Stimulated activated CD4-positive, alpha-beta T cell treated with anti-CD3 and anti-CD28 coated beads, Interleukin-4, amount 100 ng/mL, for 48 hours (primary cell): ENCODE data around the gene SPC25.
"Not testable (repeated sequence)": the region's sequence is repeated elsewhere in the genome, so short reads cannot be mapped to it uniquely, and the experiment has no call there.

Experiments
- DNase-seq, 2 donors: peaks; one replicate each; pipeline ENCODE4 v3.0.0-alpha.2; 2020; ENCODE audit warnings: low read depth in 2 of 2

SPC25 gene

GRCh38 chr2:168903888-168904287, 13.7 kb upstream of the SPC25 start:
- DNase-seq: no peak

GRCh38 chr2:168901003-168901402, 10.8 kb upstream of the SPC25 start, which contains the start of gene G6PC2:
Gene G6PC2, plus strand, starts transcription at chr2:168901291. Its CDS starts 41 bp downstream, at chr2:168901332.
- DNase-seq: no peak

GRCh38 chr2:168897449-168897848, 7.2 kb upstream of the SPC25 start:
- DNase-seq: no peak

GRCh38 chr2:168896783-168897182, 6.6 kb upstream of the SPC25 start:
- DNase-seq: no peak

GRCh38 chr2:168895771-168896170, 5.5 kb upstream of the SPC25 start:
- DNase-seq: no peak

- DNase-seq: no peak
Observed at GRCh38 chr2:168894720-168895119, 4.5 kb upstream of the SPC25 start.

GRCh38 chr2:168894101-168894500, 3.9 kb upstream of the SPC25 start:
- DNase-seq: no peak

- DNase-seq: no peak
Observed at GRCh38 chr2:168892327-168892726, 2.1 kb upstream of the SPC25 start.

- no peak for DNase-seq
Observed at GRCh38 chr2:168889635-168890005, 610 bp downstream of the SPC25 start.

GRCh38 chr2:168884975-168885374, 5.3 kb downstream of the SPC25 start:
- no peak for DNase-seq

GRCh38 chr2:168882163-168882562, 8.1 kb downstream of the SPC25 start:
- DNase-seq: not testable (repeated sequence)

GRCh38 chr2:168874368-168875054, 15.7 kb downstream of the SPC25 start:
- DNase-seq: no peak

GRCh38 chr2:168870824-168871223, 19.4 kb downstream of the SPC25 start:
- not testable (repeated sequence) for DNase-seq

- DNase-seq: not testable (repeated sequence)
Observed at GRCh38 chr2:168870369-168870768, 19.9 kb downstream of the SPC25 start.

GRCh38 chr2:168867164-168867563, 23.1 kb downstream of the SPC25 start:
- DNase-seq: not testable (repeated sequence)

GRCh38 chr2:168858146-168858545, 32.1 kb downstream of the SPC25 start:
- no peak for DNase-seq

- no peak for DNase-seq
Observed at GRCh38 chr2:168855601-168856000, 34.6 kb downstream of the SPC25 start.

- DNase-seq: no peak
Observed at GRCh38 chr2:168854651-168855050, 35.6 kb downstream of the SPC25 start.

- no peak for DNase-seq
Observed at GRCh38 chr2:168853471-168853870, 36.8 kb downstream of the SPC25 start.

GRCh38 chr2:168852481-168852880, 37.7 kb downstream of the SPC25 start:
- DNase-seq: no peak

- DNase-seq: no peak
Observed at GRCh38 chr2:168851674-168852320, 38.4 kb downstream of the SPC25 start.

- no peak for DNase-seq
Observed at GRCh38 chr2:168850846-168851245, 39.4 kb downstream of the SPC25 start.

- no peak for DNase-seq
Observed at GRCh38 chr2:168849610-168850009, 40.6 kb downstream of the SPC25 start.
